Mucosa of gallbladder (tissue), 1 donor: Measurements from ENCODE around the gene FRYL. TPM values are rescaled to one million over a fixed set of nuclear protein-coding genes. Genes with fewer than 3 reads are reported as not detected.
"Not testable (repeated sequence)": the region's sequence is repeated elsewhere in the genome, so short reads cannot be mapped to it uniquely, and the experiment has no call there.

ENCODE experiments used
- DNase-seq: peaks from one replicate; pipeline ENCODE4 v3.0.0-alpha.2; 2020; ENCODE audit warnings: low spot score
- total RNA-seq: library from RNA; stranded (reverse); gene quantifications from one replicate; pipeline ENCODE4 v1.2.1, GENCODE V29; 2021
- donor health status: DM: no; HTN: no; CAD: no.

FRYL gene
- total RNA-seq, 1 donor from 2014 or later = 54.1 TPM

GRCh38 chr4:48698029-48698971 is 81.8 kb downstream of the FRYL start:
- DNase-seq = peak; percentile 80

GRCh38 chr4:48697516-48697915 is 82.6 kb downstream of the FRYL start:
- DNase-seq = not testable (repeated sequence)

GRCh38 chr4:48694824-48695223 is 85.3 kb downstream of the FRYL start:
- DNase-seq = no peak

- DNase-seq = no peak
These were observed 86.1 kb downstream of the FRYL start for GRCh38 chr4:48693856-48694574.

GRCh38 chr4:48692897-48693296 is 87.2 kb downstream of the FRYL start:
- DNase-seq = no peak

- no peak for DNase-seq
These were observed 88.0 kb downstream of the FRYL start for GRCh38 chr4:48692044-48692443.

GRCh38 chr4:48688953-48689352 is 91.1 kb downstream of the FRYL start:
- DNase-seq = no peak

GRCh38 chr4:48687313-48688051 is 92.6 kb downstream of the FRYL start:
- no peak for DNase-seq

GRCh38 chr4:48686369-48686768 is 93.7 kb downstream of the FRYL start:
- no peak for DNase-seq

GRCh38 chr4:48683784-48684666 is 96.1 kb downstream of the FRYL start:
- no peak for DNase-seq

- not testable (repeated sequence) for DNase-seq
These were observed 97.2 kb downstream of the FRYL start for GRCh38 chr4:48682870-48683269.

- no peak for DNase-seq
These were observed 98.2 kb downstream of the FRYL start for GRCh38 chr4:48681856-48682255.

GRCh38 chr4:48680848-48681568 is 99.1 kb downstream of the FRYL start:
- DNase-seq = no peak

GRCh38 chr4:48673537-48673936 is 106.5 kb downstream of the FRYL start:
- DNase-seq = no peak

GRCh38 chr4:48670587-48670986 is 109.5 kb downstream of the FRYL start:
- DNase-seq = no peak

- DNase-seq = no peak
These were observed 111.0 kb downstream of the FRYL start for GRCh38 chr4:48669086-48669485.

GRCh38 chr4:48668254-48669017 is 111.6 kb downstream of the FRYL start:
- no peak for DNase-seq

- no peak for DNase-seq
These were observed 112.9 kb downstream of the FRYL start for GRCh38 chr4:48667148-48667547.

GRCh38 chr4:48665555-48666186 is 114.4 kb downstream of the FRYL start:
- no peak for DNase-seq
